Cardiac fibroblast (primary cell): ENCODE measurements around the gene GPRC6A.
A peak's percentile ranks its signal among the peaks of the same experiment; 100 is the strongest.

Experiments
- DNase-seq, 2 donors: peaks; one replicate each; pipeline versions ENCODE4 v3.0.0 to v3.0.0-alpha.2; 2010; ENCODE audit warnings: low read depth in 2 of 2
- H3K4me3 ChIP-seq, 2 donors: replicated peaks in 1 of 2; 1 replicate in 1 of 2; 2 replicates in 1 of 2; pipeline ENCODE4 v1.5.1; 2011; ENCODE audit warnings: low read depth in 2 of 2, low read length in 2 of 2, mild to moderate bottlenecking in 2 of 2, moderate library complexity in 1 of 2
- CTCF ChIP-seq: IDR thresholded peaks from one replicate; pipeline ENCODE4 v1.5.1; 2011; ENCODE audit warnings: low read depth, mild to moderate bottlenecking, low read length, inconsistent platforms

The GPRC6A gene

GRCh38 chr6:116828983-116829382, at the start of gene GPRC6A:
TSS of gene GPRC6A (minus strand) at chr6:116829083. CDS start at chr6:116829013, 70 bp downstream.
- DNase-seq, result no peak
- no peak for TF ChIP-seq CTCF
- H3K4me3 ChIP-seq, result no peak within 1 kb of the TSS

GRCh38 chr6:116877743-116878142, 48.9 kb upstream of the GPRC6A start:
- no peak for DNase-seq
- no peak overlapping the region for H3K4me3 ChIP-seq
- TF ChIP-seq CTCF, result no peak

GRCh38 chr6:116876635-116877611, 48.0 kb upstream of the GPRC6A start, which contains the start of gene RFX6:
TSS of gene RFX6 (plus strand) at chr6:116877242. CDS start at chr6:116877276, 34 bp downstream.
- TF ChIP-seq CTCF, result no peak
- no peak within 1 kb of the TSS for H3K4me3 ChIP-seq

GRCh38 chr6:116876107-116876506, 47.2 kb upstream of the GPRC6A start:
- H3K4me3 ChIP-seq, result no peak overlapping the region
- TF ChIP-seq CTCF, result no peak
- DNase-seq, result no peak

More at GRCh38 chr6:116876635-116877611, 48.0 kb upstream of the GPRC6A start, which contains the start of gene RFX6:
- no peak for DNase-seq

- TF ChIP-seq CTCF, result no peak
- no peak for DNase-seq
- no peak overlapping the region for H3K4me3 ChIP-seq
Measured at GRCh38 chr6:116872771-116873170, 43.9 kb upstream of the GPRC6A start.

- no peak overlapping the region for H3K4me3 ChIP-seq
- no peak for TF ChIP-seq CTCF
- peak in 1 of 2 donors; percentile 10 for DNase-seq
Measured at GRCh38 chr6:116866281-116866871, 37.5 kb upstream of the GPRC6A start.
